GM21360 (cell line): ENCODE data around the gene MSTO1.
"Not testable (repeated sequence)": the region's sequence is repeated elsewhere in the genome, so short reads cannot be mapped to it uniquely, and the experiment has no call there.

ENCODE experiments used
- ATAC-seq: cut with Tn5 transposase; IDR thresholded peaks from one replicate; pipeline ENCODE4 v1.9.1; 2021; ENCODE audit warnings: mild to moderate bottlenecking, moderate library complexity; ENCODE audit not compliant: unreplicated experiment

MSTO1 gene

GRCh38 chr1:155609515-155610256 is at the start of gene MSTO1:
Gene MSTO1, plus strand, starts transcription at chr1:155610218. Its CDS starts 31 bp downstream, at chr1:155610249.
- ATAC-seq = peak; percentile 83

GRCh38 chr1:155561779-155562580 is 48.0 kb upstream of the MSTO1 start:
- not testable (repeated sequence) for ATAC-seq

GRCh38 chr1:155562581-155563376 is 47.2 kb upstream of the MSTO1 start, which contains the start of gene ASH1L:
Gene ASH1L, minus strand, starts transcription at chr1:155562803. Its CDS starts 41,284 bp downstream, at chr1:155521519.
- peak; percentile 63 for ATAC-seq

GRCh38 chr1:155563377-155564022 is 46.5 kb upstream of the MSTO1 start:
- not testable (repeated sequence) for ATAC-seq

GRCh38 chr1:155569988-155570592 is 39.9 kb upstream of the MSTO1 start:
- ATAC-seq = no peak

DNA sequence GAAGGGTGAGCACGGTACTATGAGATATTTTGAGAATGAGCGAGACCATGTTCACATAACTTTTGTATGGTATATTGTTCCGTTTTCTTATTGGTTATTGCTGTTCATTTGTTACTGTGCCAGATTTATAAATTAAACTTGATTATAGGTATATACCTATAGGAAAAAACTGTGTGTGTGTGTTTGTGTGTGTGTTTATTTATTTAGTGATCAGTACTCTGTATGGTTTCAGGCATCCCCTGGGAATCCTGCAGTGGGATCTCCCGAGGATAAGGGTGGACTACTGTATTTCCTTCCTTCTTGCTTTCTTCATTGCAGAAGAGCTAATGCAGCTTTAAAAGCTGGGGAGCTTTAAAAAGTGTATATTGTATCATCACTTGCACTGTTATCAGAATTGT is 39.4 kb upstream of the MSTO1 start:
- no peak for ATAC-seq

- no peak for ATAC-seq
These were observed 35.9 kb upstream of the MSTO1 start for GRCh38 chr1:155574077-155574476.

- not testable (repeated sequence) for ATAC-seq
These were observed 34.4 kb upstream of the MSTO1 start for GRCh38 chr1:155575608-155576007.

DNA sequence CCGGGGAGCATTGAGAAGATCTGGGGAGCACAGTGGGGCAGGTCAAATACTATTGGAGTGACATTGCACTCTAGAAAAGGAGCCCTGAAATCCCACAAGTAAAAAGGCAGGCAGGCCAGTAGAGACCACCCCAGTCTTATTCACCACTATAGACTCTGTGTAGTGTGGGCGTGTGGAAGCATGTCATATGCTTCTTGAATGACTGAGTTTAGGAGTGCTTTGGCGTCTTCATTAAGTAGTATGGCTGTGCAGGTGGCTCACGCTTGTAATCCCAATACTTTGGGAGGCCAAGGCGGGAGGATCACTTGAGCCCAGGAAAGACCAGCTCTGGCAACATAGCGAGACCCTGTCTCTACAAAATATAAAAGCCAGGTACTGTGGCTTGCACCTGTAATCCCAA is 26.2 kb upstream of the MSTO1 start:
- not testable (repeated sequence) for ATAC-seq

- ATAC-seq = not testable (repeated sequence)
These were observed 20.7 kb upstream of the MSTO1 start for GRCh38 chr1:155589282-155589681.

DNA sequence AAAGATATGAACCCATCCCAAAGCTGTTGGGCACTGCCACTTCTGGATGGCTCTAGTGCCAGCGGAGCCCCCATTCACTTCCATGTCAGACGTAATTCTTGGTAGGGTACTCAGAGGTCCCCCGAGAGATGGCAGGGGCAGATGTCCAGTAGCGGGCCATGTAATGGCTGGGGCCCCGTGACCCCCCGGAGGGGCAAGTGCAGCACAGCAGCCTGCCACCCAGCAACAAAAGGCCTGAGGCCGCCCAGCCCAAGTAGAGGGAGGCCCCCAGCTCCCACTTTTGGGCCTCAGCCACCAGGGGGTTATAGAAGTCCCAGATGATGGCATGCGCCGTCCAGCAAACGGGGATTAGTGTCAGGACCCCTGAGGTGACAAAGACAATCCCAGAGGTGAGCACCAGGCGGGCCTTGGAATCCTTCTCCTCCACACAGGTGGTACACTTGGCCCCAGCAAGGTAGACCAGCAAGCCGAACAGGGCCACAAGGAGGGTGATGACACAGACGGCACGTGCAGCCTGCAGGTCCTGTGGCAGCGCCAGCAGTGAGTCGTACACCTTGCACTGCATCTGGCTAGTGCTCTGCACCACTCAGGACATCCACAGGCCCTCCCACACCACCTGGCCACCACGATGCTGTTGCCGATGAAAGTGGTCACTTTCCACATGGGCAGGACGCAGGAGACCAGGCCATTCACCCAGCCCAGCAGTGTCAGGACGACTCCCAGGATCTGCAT is 19.3 kb upstream of the MSTO1 start:
- ATAC-seq = not testable (repeated sequence)

DNA sequence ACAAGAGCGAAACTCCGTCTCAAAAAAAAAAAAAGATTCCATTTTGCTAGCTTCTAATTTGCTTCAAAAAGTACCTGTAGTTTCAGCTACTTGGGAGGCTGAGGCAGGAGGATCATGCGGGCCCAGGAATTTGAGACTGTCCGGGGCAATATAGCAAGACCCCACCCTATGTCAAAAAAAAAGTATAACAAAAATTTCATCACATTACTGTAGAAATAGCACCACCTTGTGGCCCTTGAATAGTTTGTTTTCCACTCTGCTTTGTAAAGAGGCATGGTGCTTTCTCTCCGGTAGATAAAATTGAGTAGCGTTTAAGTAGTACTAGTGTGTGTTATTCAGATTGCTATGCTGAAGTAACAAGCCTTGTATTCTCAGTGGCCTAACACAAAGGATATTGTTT is 18.2 kb upstream of the MSTO1 start:
- no peak for ATAC-seq

- not testable (repeated sequence) for ATAC-seq
These were observed 14.0 kb upstream of the MSTO1 start for GRCh38 chr1:155595877-155596474.

DNA sequence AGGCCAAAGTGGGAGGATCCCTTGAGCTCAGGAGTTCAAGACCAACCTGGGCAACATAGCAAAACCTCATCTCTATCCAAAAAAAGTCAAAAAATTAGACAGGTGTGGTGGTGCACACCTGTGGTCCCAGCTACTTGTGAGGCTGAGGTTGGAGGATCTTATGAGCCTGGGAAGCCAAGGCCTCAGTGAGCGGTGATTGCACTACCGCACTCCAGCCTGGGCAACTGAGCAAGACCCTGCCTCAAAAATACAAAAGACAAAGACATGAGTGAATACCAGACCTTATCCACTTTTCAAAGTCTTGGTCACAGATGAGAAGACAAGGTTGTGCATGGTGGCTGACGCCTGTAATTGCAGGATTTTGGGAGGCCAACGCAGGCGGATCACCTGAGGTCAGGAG is 13.2 kb upstream of the MSTO1 start:
- no peak for ATAC-seq

GRCh38 chr1:155598842-155599331 is 11.1 kb upstream of the MSTO1 start:
- no peak for ATAC-seq

DNA sequence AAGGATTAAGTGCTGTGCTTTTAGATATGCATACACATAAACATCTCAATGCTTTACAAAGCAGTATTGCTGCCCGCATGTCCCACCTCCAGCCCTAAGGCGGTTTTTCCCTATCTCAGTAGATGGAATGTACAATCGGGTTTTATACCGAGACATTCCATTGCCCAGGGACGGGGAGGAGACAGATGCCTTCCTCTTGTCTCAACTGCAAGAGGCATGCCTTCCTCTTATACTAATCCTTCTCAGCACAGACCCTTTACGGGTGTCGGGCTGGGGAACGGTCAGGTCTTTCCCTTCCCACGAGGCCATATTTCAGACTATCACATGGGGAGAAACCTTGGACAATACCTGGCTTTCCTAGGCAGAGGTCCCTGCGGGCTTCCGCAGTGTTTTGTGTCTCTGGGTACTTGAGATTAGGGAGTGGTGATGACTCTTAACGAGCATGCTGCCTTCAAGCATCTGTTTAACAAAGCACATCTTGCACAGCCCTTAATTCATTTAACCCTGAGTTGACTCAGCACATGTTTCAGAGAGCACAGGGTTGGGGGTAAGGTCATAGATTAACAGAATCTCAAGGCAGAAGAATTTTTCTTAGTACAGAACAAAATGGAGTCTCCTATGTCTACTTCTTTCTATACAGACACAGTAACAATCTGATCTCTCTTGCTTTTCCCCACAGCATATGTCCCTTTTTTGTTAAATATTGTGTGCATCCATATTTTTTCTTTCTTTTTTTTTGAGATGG is 10.0 kb upstream of the MSTO1 start:
- ATAC-seq = not testable (repeated sequence)

GRCh38 chr1:155607708-155608107 is 2.3 kb upstream of the MSTO1 start:
- no peak for ATAC-seq

DNA sequence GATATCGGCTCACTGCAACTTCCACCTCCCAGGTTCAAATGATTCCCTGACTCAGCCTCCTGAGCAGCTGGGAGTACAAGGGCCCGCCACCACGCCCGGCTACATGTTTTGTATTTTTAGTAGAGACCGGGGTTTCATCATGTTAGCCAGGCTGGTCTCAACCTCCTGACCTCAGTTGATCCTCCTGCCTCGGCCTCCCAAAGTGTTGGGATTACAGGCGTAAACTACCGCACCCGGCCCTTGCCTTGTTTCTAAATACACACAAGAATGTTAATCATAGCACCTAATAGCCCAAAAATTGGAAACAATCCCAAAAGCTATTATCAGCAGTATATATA is 1.2 kb upstream of the MSTO1 start:
- no peak for ATAC-seq
